HepG2 (cell line): Measurements from ENCODE around the gene RIOK2. TPM values are rescaled to one million over a fixed set of nuclear protein-coding genes. Genes with fewer than 3 reads are reported as not detected.

Source experiments
- ADNP ChIP-seq: sonication (generic); formaldehyde crosslinking; IDR thresholded peaks from 2 replicates; pipeline ENCODE4 v1.4.0; 2020; ENCODE audit warnings: missing genetic modification reagents
- CC2D1A ChIP-seq: sonication (generic); formaldehyde crosslinking; IDR thresholded peaks from 2 replicates; pipeline ENCODE4 v1.8.1; 2023; ENCODE audit warnings: mild to moderate bottlenecking, missing genetic modification reagents
- E2F2 ChIP-seq: sonication (generic); formaldehyde crosslinking; IDR thresholded peaks from 2 replicates; pipeline ENCODE4 v1.4.0; 2020; ENCODE audit warnings: missing genetic modification reagents, borderline replicate concordance
- ELF1 ChIP-seq: sonication (generic); formaldehyde crosslinking; IDR thresholded peaks from 2 replicates; pipeline ENCODE4 v1.4.0; 2020; ENCODE audit warnings: missing genetic modification reagents
- FOXA3 ChIP-seq: IDR thresholded peaks from 2 replicates; pipeline ENCODE4 v1.6.1; 2016; ENCODE audit warnings: missing genetic modification reagents, missing compliant biosample characterization
- KLF11 ChIP-seq: IDR thresholded peaks from 2 replicates; pipeline ENCODE4 v1.6.1; 2016; ENCODE audit warnings: missing compliant biosample characterization
- NAIF1 ChIP-seq: sonication (generic); formaldehyde crosslinking; IDR thresholded peaks from 2 replicates; pipeline ENCODE4 v1.5.0; 2020; ENCODE audit warnings: mild to moderate bottlenecking, missing genetic modification reagents, borderline replicate concordance
- NONO ChIP-seq, 2 experiments: fragments of 450-650 bp in 1 of 2; sonication (generic) in 1 of 2; formaldehyde crosslinking in 1 of 2; IDR thresholded peaks in 1 of 2; conservative IDR thresholded peaks in 1 of 2; 2 replicates each; pipeline versions ENCODE4 v1.6.1 to v1.8.0; 2017 to 2022; ENCODE audit warnings: mild to moderate bottlenecking in 1 of 2, missing genetic modification reagents in 1 of 2, moderate library complexity in 1 of 2
- REXO4 ChIP-seq: sonication (generic); formaldehyde crosslinking; IDR thresholded peaks from 2 replicates; pipeline ENCODE4 v1.8.0; 2022; ENCODE audit warnings: missing genetic modification reagents, mild to moderate bottlenecking, borderline replicate concordance
- RORA ChIP-seq: sonication (generic); formaldehyde crosslinking; IDR thresholded peaks from 2 replicates; pipeline ENCODE4 v1.5.0; 2020; ENCODE audit warnings: mild to moderate bottlenecking, missing genetic modification reagents, moderate library complexity
- SOX13 ChIP-seq, 3 experiments: fragments of 450-650 bp in 1 of 3; sonication (generic) in 1 of 3; formaldehyde crosslinking in 1 of 3; IDR thresholded peaks in 2 of 3; conservative IDR thresholded peaks in 1 of 3; 2 replicates each; pipeline versions ENCODE4 v1.5.0 to v1.6.1; 2016 to 2020; ENCODE audit warnings: antibody characterized with exemption in 1 of 3, mild to moderate bottlenecking in 1 of 3, missing compliant biosample characterization in 1 of 3, missing genetic modification reagents in 1 of 3, moderate library complexity in 1 of 3
- ZFP90 ChIP-seq: sonication (generic); formaldehyde crosslinking; IDR thresholded peaks from 2 replicates; pipeline ENCODE4 v1.8.0; 2022; ENCODE audit warnings: missing genetic modification reagents, mild to moderate bottlenecking, inconsistent platforms, borderline replicate concordance
- ZNF17 ChIP-seq: sonication (generic); formaldehyde crosslinking; IDR thresholded peaks from 2 replicates; pipeline ENCODE4 v1.5.0; 2020; ENCODE audit warnings: mild to moderate bottlenecking, missing genetic modification reagents
- ZNF230 ChIP-seq: sonication (generic); formaldehyde crosslinking; IDR thresholded peaks from 2 replicates; pipeline ENCODE4 v1.4.0; 2020; ENCODE audit warnings: mild to moderate bottlenecking, missing genetic modification reagents
- ZNF256 ChIP-seq: sonication (generic); formaldehyde crosslinking; conservative IDR thresholded peaks from 2 replicates; pipeline ENCODE4 v1.4.0; 2020; ENCODE audit warnings: missing genetic modification reagents
- ZNF335 ChIP-seq: sonication (generic); formaldehyde crosslinking; IDR thresholded peaks from 2 replicates; pipeline ENCODE4 v1.4.0; 2020; ENCODE audit warnings: missing genetic modification reagents
- ZNF703 ChIP-seq: sonication (generic); formaldehyde crosslinking; IDR thresholded peaks from 2 replicates; pipeline ENCODE4 v1.5.1; 2020; ENCODE audit warnings: missing genetic modification reagents, mild to moderate bottlenecking, moderate library complexity, borderline replicate concordance
- ZNF777 ChIP-seq: sonication (generic); formaldehyde crosslinking; IDR thresholded peaks from 2 replicates; pipeline ENCODE4 v1.4.0; 2020; ENCODE audit warnings: missing genetic modification reagents
- ZNF780A ChIP-seq: sonication (generic); formaldehyde crosslinking; IDR thresholded peaks from 2 replicates; pipeline ENCODE4 v1.8.0; 2022; ENCODE audit warnings: mild to moderate bottlenecking, missing genetic modification reagents, moderate library complexity
- polyA plus RNA-seq, 8 experiments: library from polyadenylated mRNA; depleted of rRNA in 3 of 8; stranded (reverse) in 7 of 8; unstranded in 1 of 8; fragments of >200 nt; fragmentation: Illumina TruSeq in 4 of 8; extraction: Trizol in 4 of 8; gene quantifications; 2 replicates each; pipeline versions ENCODE4 v1.2.1 to v1.2.3, GENCODE V29; 2011 to 2016; ENCODE audit warnings: low read depth in 4 of 8, missing spikeins in 1 of 8, mixed read lengths in 1 of 8; ENCODE audit not compliant: insufficient read depth in 1 of 8
- total RNA-seq, 5 experiments: library from RNA; depleted of rRNA; stranded (reverse); fragments of >200 nt; fragmentation: Illumina TruSeq; extraction: Trizol; gene quantifications; 2 replicates each; pipeline ENCODE4 v1.2.3, GENCODE V29; 2016; ENCODE audit warnings: low read depth in 1 of 5
- TF ChIP-seq, protein P1 (sequence below): sonication (generic); formaldehyde crosslinking; IDR thresholded peaks from 2 replicates; pipeline ENCODE4 v1.5.1; 2020; ENCODE audit warnings: missing genetic modification reagents, mild to moderate bottlenecking, borderline replicate concordance

The RIOK2 gene
- total and polyA plus RNA-seq, 2 of the 13 experiments (the other 11 are each of a cell fraction or from before 2014, with no cell fraction given) = 8.1 to 46.6 TPM

DNA sequence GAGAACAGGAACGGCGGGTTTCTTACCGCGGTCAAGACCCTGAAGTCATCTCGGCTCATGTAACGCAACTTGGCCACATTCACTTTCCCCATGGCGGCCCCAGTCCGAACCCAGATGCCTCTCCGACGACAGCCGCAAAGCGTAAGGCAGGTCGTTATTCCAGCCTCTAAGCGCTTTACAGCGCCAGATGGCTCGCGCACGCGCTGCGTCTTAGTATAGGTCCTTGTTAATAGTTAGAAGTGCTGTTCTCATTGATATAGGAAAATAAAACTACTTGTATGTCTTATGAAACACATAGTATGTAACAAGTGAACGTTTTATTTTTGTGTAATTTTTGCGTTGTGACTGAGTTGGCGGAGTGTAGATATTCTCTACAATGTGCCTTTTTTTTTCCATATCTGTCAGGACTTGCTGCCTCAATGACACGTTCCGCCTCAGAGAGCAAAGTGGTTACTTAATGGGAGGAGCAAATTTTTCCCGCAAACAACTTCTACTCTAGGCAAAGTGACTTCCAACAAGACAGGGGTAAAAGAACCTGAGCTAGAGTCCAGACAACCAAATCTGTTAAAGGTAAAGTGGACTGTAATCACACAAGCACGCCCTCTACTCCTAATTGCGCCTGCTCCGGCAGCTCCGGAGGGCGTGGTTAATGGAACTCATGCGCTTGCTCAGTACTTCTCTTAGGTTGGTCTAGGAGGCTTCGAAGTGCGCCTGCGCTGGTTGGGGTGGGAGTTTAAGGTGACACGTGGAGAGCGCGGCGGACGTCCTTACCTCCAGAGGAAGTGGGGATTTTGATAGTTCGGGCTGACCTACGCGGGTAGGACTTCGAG is at the start of gene RIOK2 (continued):
- TF ChIP-seq CC2D1A (CRISPR knock-in tag) = no peak
- 0 out of 2 replicates have a peak, but pooled peaks have one; percentile 63 for TF ChIP-seq ZNF780A (CRISPR knock-in tag)
- peak; percentile 65; the same call in 1 of the 2 replicates for TF ChIP-seq NAIF1 (CRISPR knock-in tag)
- TF ChIP-seq ZNF335 = peak; percentile 78; the same call in 1 of the 2 replicates
- no peak for TF ChIP-seq REXO4 (CRISPR knock-in tag)
- TF ChIP-seq KLF11 (CRISPR knock-in tag) = peak; percentile 79; the same call in 1 of the 2 replicates
- TF ChIP-seq SOX13 (IDR thresholded peaks at IDR 0.05) = no peak
- TF ChIP-seq SOX13 (CRISPR knock-in tag; conservative IDR thresholded peaks at IDR 0.05 in 1 of 2, IDR thresholded peaks at IDR 0.05 in 1 of 2) = 0 out of 4 replicates have a peak, but pooled peaks of 1 of the 2 experiments have one; percentile 15
- TF ChIP-seq ZNF230 = no peak
- peak; percentile 90; the same call in 1 of the 2 replicates for TF ChIP-seq ZNF256
- no peak for TF ChIP-seq ADNP (CRISPR knock-in tag)
- 0 out of 2 replicates have a peak, but pooled peaks have one; percentile 42 for TF ChIP-seq ZNF777
- TF ChIP-seq NONO (IDR thresholded peaks at IDR 0.05) = no peak
- no peak; the same call in 1 of the 2 replicates for TF ChIP-seq NONO (CRISPR knock-in tag; conservative IDR thresholded peaks at IDR 0.05)
- peak; percentile 75; the same call in 1 of the 2 replicates for TF ChIP-seq E2F2 (CRISPR knock-in tag)
- no peak; the same call in 1 of the 2 replicates for TF ChIP-seq FOXA3
- TF ChIP-seq ZNF17 (CRISPR knock-in tag) = no peak
- TF ChIP-seq, protein P1, sequence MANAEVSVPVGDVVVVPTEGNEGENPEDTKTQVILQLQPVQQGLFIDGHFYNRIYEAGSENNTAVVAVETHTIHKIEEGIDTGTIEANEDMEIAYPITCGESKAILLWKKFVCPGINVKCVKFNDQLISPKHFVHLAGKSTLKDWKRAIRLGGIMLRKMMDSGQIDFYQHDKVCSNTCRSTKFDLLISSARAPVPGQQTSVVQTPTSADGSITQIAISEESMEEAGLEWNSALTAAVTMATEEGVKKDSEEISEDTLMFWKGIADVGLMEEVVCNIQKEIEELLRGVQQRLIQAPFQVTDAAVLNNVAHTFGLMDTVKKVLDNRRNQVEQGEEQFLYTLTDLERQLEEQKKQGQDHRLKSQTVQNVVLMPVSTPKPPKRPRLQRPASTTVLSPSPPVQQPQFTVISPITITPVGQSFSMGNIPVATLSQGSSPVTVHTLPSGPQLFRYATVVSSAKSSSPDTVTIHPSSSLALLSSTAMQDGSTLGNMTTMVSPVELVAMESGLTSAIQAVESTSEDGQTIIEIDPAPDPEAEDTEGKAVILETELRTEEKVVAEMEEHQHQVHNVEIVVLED (CRISPR knock-in tag) = peak; percentile 80; the same call in 1 of the 2 replicates
- TF ChIP-seq ELF1 (CRISPR knock-in tag) = no peak; the same call in 1 of the 2 replicates
- no peak for TF ChIP-seq RORA
- peak; percentile 71 for TF ChIP-seq ZFP90 (CRISPR knock-in tag)
- TF ChIP-seq ZNF703 = no peak
